ENCODE measurements around the gene LRCH2.

DNA sequence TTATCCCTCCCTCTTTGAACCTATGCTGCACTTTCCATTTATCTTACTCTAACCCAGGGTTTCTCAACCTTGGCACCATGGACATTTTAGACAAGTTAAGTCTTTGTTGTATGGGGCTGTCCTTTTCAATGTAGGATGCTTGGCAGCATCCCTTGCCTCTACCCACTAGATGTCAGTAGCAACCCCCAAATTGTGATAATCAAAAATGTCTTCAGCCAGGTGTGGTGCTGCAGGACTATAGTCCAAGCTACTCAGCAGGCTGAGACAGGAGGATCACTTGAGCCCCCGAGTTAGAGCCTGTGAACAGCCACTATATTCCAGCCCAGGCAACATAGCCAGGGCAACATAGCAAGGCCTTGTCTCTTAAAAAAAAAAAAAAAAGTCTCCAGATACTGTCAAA, 7.0 kb downstream of the LRCH2 start:
- TF ChIP-seq POLR2AphosphoS5 (IDR thresholded peaks at IDR 0.05; ENCODE audit: low read depth, low read length) (no peak), TAF1 (IDR thresholded peaks at IDR 0.05; ENCODE audit: borderline replicate concordance, insufficient read depth, low read length) (no peak), SIN3A (IDR thresholded peaks at IDR 0.05; ENCODE audit: borderline replicate concordance, insufficient read depth, low read length) (no peak)
- TF ChIP-seq, protein P1, sequence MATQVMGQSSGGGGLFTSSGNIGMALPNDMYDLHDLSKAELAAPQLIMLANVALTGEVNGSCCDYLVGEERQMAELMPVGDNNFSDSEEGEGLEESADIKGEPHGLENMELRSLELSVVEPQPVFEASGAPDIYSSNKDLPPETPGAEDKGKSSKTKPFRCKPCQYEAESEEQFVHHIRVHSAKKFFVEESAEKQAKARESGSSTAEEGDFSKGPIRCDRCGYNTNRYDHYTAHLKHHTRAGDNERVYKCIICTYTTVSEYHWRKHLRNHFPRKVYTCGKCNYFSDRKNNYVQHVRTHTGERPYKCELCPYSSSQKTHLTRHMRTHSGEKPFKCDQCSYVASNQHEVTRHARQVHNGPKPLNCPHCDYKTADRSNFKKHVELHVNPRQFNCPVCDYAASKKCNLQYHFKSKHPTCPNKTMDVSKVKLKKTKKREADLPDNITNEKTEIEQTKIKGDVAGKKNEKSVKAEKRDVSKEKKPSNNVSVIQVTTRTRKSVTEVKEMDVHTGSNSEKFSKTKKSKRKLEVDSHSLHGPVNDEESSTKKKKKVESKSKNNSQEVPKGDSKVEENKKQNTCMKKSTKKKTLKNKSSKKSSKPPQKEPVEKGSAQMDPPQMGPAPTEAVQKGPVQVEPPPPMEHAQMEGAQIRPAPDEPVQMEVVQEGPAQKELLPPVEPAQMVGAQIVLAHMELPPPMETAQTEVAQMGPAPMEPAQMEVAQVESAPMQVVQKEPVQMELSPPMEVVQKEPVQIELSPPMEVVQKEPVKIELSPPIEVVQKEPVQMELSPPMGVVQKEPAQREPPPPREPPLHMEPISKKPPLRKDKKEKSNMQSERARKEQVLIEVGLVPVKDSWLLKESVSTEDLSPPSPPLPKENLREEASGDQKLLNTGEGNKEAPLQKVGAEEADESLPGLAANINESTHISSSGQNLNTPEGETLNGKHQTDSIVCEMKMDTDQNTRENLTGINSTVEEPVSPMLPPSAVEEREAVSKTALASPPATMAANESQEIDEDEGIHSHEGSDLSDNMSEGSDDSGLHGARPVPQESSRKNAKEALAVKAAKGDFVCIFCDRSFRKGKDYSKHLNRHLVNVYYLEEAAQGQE (IDR thresholded peaks at IDR 0.05; ENCODE audit: insufficient read depth in 1 of 2, low read depth in 2 of 2, low read length in 2 of 2), result no peak

All from PFSK-1 (cell line).